H1 (cell line): ENCODE results near the gene HMOX2. TPM values are rescaled to one million over a fixed set of nuclear protein-coding genes. Genes with fewer than 3 reads are reported as not detected.

Experiments used
- CTCF ChIA-PET: fragments of 300-600 bp; sonication (Branson Sonifier 250); formaldehyde crosslinking; loops from one replicate; lab custom pipeline; 2021; ENCODE audit not compliant: partially characterized antibody; lab: Charles Lee
- POLR2A ChIA-PET: fragments of 300-600 bp; sonication (Branson Sonifier 250); formaldehyde crosslinking; loops from one replicate; lab custom pipeline; 2021; ENCODE audit warnings: inconsistent platforms; ENCODE audit not compliant: partially characterized antibody; lab: Charles Lee
- DNase-seq, 2 experiments: peaks; one replicate each; pipeline versions ENCODE4 v3.0.0 to v3.0.0-alpha.2; 2010 to 2022; ENCODE audit warnings: low spot score in 2 of 2, low read depth in 1 of 2, mixed read lengths in 1 of 2
- FAIRE-seq: peaks from 2 replicates; lab custom pipeline; 2011; peaks lifted over from hg19 to GRCh38; lab: Jason Lieb, UNC
- H2AFZ ChIP-seq: 2 replicates; pipeline ENCODE4 v1.8.1; 2012; ENCODE audit warnings: low read length, inconsistent platforms
- H2AK5ac ChIP-seq: 2 replicates; pipeline ENCODE4 v1.6.1; 2013; ENCODE audit warnings: low read depth, low read length
- H2BK120ac ChIP-seq: replicated peaks from 2 replicates; pipeline ENCODE3; 2013; ENCODE audit warnings: low read depth, low read length, inconsistent platforms
- H2BK12ac ChIP-seq: 2 replicates; pipeline ENCODE4 v1.6.1; 2013; ENCODE audit warnings: low read depth, low read length
- H2BK15ac ChIP-seq: 2 replicates; pipeline ENCODE4 v1.6.1; 2013; ENCODE audit warnings: low read length
- H2BK20ac ChIP-seq: 2 replicates; pipeline ENCODE4 v1.6.1; 2013; ENCODE audit warnings: low read length
- H2BK5ac ChIP-seq: 2 replicates; pipeline ENCODE4 v1.6.1; 2013; ENCODE audit warnings: low read depth, low read length
- H3K14ac ChIP-seq: 2 replicates; pipeline ENCODE4 v1.6.1; 2013; ENCODE audit warnings: inconsistent platforms; ENCODE audit not compliant: insufficient read length
- H3K18ac ChIP-seq: 2 replicates; pipeline ENCODE4 v1.6.1; 2013; ENCODE audit warnings: low read length; ENCODE audit errors: extremely low read depth
- H3K23ac ChIP-seq: 2 replicates; pipeline ENCODE4 v1.6.1; 2013; ENCODE audit warnings: inconsistent platforms; ENCODE audit not compliant: insufficient read length
- H3K23me2 ChIP-seq: 2 replicates; pipeline ENCODE4 v1.6.1; 2013; ENCODE audit warnings: low read depth, low read length
- H3K27ac ChIP-seq: 2 replicates; pipeline ENCODE4 v1.6.1; 2011; ENCODE audit warnings: low read depth, low read length, inconsistent platforms
- H3K27me3 ChIP-seq, 4 experiments: replicated peaks in 1 of 4; 1 replicate in 1 of 4; 2 replicates in 3 of 4; pipeline versions ENCODE4 v1.6.1 to v1.8.1; 2011 to 2013; ENCODE audit warnings: low read length in 3 of 4, mild to moderate bottlenecking in 3 of 4, inconsistent platforms in 2 of 4, mixed read lengths in 2 of 4, moderate library complexity in 1 of 4; ENCODE audit not compliant: control insufficient read depth in 3 of 4, insufficient read depth in 3 of 4; ENCODE audit errors: extremely low read depth in 1 of 4
- H3K36me3 ChIP-seq, 4 experiments: 2 replicates each; pipeline versions ENCODE4 v1.6.1 to v1.8.1; 2011 to 2013; ENCODE audit warnings: mild to moderate bottlenecking in 4 of 4, low read length in 3 of 4, moderate library complexity in 2 of 4, control low read depth in 1 of 4, inconsistent platforms in 1 of 4; ENCODE audit not compliant: insufficient read depth in 4 of 4, control insufficient read depth in 2 of 4
- H3K4ac ChIP-seq: replicated peaks from 2 replicates; pipeline ENCODE3; 2013; ENCODE audit warnings: low read length, low read depth, mixed read lengths, inconsistent platforms; ENCODE audit not compliant: insufficient read length
- H3K4me1 ChIP-seq, 4 experiments: replicated peaks in 1 of 4; 1 replicate in 1 of 4; 2 replicates in 3 of 4; pipeline versions ENCODE4 v1.6.1 to v1.8.1; 2011 to 2013; ENCODE audit warnings: low read length in 3 of 4, inconsistent platforms in 2 of 4, mixed read lengths in 1 of 4; ENCODE audit not compliant: insufficient read depth in 4 of 4, control insufficient read depth in 3 of 4
- H3K4me2 ChIP-seq, 2 experiments: 2 replicates each; pipeline versions ENCODE4 v1.6.1 to v1.8.1; 2011 to 2013; ENCODE audit warnings: low read depth in 2 of 2, low read length in 2 of 2, control low read depth in 1 of 2, inconsistent platforms in 1 of 2, mild to moderate bottlenecking in 1 of 2; ENCODE audit not compliant: insufficient read depth in 1 of 2
- H3K4me3 ChIP-seq, 4 experiments: fragments of 200-600, 300-600 bp in 1 of 4; sonication (generic), shearing (Covaris generic), sonication (Bioruptor Twin) in 1 of 4; 2 replicates each; pipeline versions ENCODE4 v1.5.1 to v1.8.1; 2011 to 2016; ENCODE audit warnings: low read length in 4 of 4, low read depth in 3 of 4, control low read depth in 2 of 4, inconsistent platforms in 2 of 4, mild to moderate bottlenecking in 2 of 4, mixed read lengths in 1 of 4, moderate library complexity in 1 of 4; ENCODE audit not compliant: insufficient read depth in 2 of 4; ENCODE audit errors: extremely low read depth in 1 of 4
- H3K56ac ChIP-seq: replicated peaks from 2 replicates; pipeline ENCODE3; 2013; ENCODE audit warnings: low read depth, mild to moderate bottlenecking, mixed read lengths, low read length, inconsistent platforms; ENCODE audit not compliant: insufficient read length
- H3K79me1 ChIP-seq: 2 replicates; pipeline ENCODE4 v1.6.1; 2013; ENCODE audit warnings: low read depth, low read length, control low read depth
- H3K79me2 ChIP-seq, 2 experiments: 2 replicates each; pipeline versions ENCODE4 v1.6.1 to v1.8.1; 2012 to 2013; ENCODE audit warnings: low read length in 2 of 2, mild to moderate bottlenecking in 2 of 2, inconsistent platforms in 1 of 2; ENCODE audit not compliant: insufficient read depth in 2 of 2, control insufficient read depth in 1 of 2
- H3K9ac ChIP-seq, 4 experiments: replicated peaks in 1 of 4; 1 replicate in 1 of 4; 2 replicates in 3 of 4; pipeline versions ENCODE4 v1.6.1 to v1.8.1; 2011 to 2013; ENCODE audit warnings: low read depth in 3 of 4, low read length in 3 of 4, control low read depth in 2 of 4, mild to moderate bottlenecking in 2 of 4, moderate library complexity in 2 of 4, inconsistent platforms in 1 of 4; ENCODE audit errors: extremely low read depth in 1 of 4
- H3K9me3 ChIP-seq, 2 experiments: 2 replicates each; pipeline versions ENCODE4 v1.6.1 to v1.8.1; 2012 to 2013; ENCODE audit warnings: mild to moderate bottlenecking in 2 of 2, moderate library complexity in 2 of 2, control low read depth in 1 of 2, inconsistent platforms in 1 of 2, low read depth in 1 of 2, low read length in 1 of 2, mixed read lengths in 1 of 2; ENCODE audit not compliant: insufficient read depth in 2 of 2
- H4K20me1 ChIP-seq, 2 experiments: replicated peaks in 1 of 2; 2 replicates each; pipeline versions ENCODE3 to v1.8.1; 2011 to 2013; ENCODE audit warnings: inconsistent platforms in 2 of 2, low read length in 2 of 2, mild to moderate bottlenecking in 1 of 2; ENCODE audit not compliant: insufficient read depth in 2 of 2, control insufficient read depth in 1 of 2
- H4K5ac ChIP-seq: 2 replicates; pipeline ENCODE4 v1.6.1; 2013; ENCODE audit warnings: low read length, low read depth, mixed read lengths, inconsistent platforms; ENCODE audit not compliant: insufficient read length
- H4K8ac ChIP-seq: 2 replicates; pipeline ENCODE4 v1.8.0; 2013; ENCODE audit warnings: mild to moderate bottlenecking, moderate library complexity, low read length, inconsistent platforms; ENCODE audit not compliant: insufficient read depth; ENCODE audit errors: extremely low read depth
- H4K91ac ChIP-seq: replicated peaks from 2 replicates; pipeline ENCODE3; 2013; ENCODE audit warnings: low read length, mixed read lengths, inconsistent platforms; ENCODE audit not compliant: insufficient read length
- FOSL1 ChIP-seq: IDR thresholded peaks from 2 replicates; pipeline ENCODE4 v1.6.1; 2011; ENCODE audit warnings: mild to moderate bottlenecking, low read depth, low read length, moderate library complexity; ENCODE audit not compliant: insufficient read depth
- GABPA ChIP-seq: IDR thresholded peaks from 2 replicates; pipeline ENCODE4 v1.6.1; 2011; ENCODE audit warnings: mild to moderate bottlenecking, low read length, moderate library complexity, borderline replicate concordance; ENCODE audit not compliant: insufficient read depth
- POLR2A ChIP-seq, 2 experiments: IDR thresholded peaks; 1 replicate in 1 of 2; 2 replicates in 1 of 2; pipeline ENCODE4 v1.6.1; 2011; ENCODE audit warnings: low read depth in 2 of 2, low read length in 2 of 2, mild to moderate bottlenecking in 2 of 2; ENCODE audit errors: control extremely low read depth in 1 of 2
- RAD21 ChIP-seq, 2 experiments: IDR thresholded peaks in 1 of 2; conservative IDR thresholded peaks in 1 of 2; 2 replicates each; pipeline ENCODE4 v1.6.1; 2011; ENCODE audit warnings: low read depth in 2 of 2, low read length in 2 of 2, improper control_type of control experiment in 1 of 2, inconsistent platforms in 1 of 2, mild to moderate bottlenecking in 1 of 2, moderate library complexity in 1 of 2
- SIX5 ChIP-seq: IDR thresholded peaks from 2 replicates; pipeline ENCODE4 v1.6.1; 2011; ENCODE audit warnings: mild to moderate bottlenecking, low read depth, low read length
- TCF12 ChIP-seq: IDR thresholded peaks from 2 replicates; pipeline ENCODE4 v1.6.1; 2011; ENCODE audit warnings: low read depth, mild to moderate bottlenecking, low read length
- WGBS, 2 experiments: shearing (Covaris generic) in 1 of 2; methylation state at CpG; one replicate each; pipeline versions ENCODE4 v1.1.6 to v1.1.7; 2013 to 2015; ENCODE audit warnings: low lambda C conversion rate in 2 of 2, mixed read lengths in 2 of 2, inconsistent platforms in 1 of 2, low coverage in 1 of 2, missing lambda C conversion rate in 1 of 2; ENCODE audit not compliant: insufficient replicate concordance in 2 of 2, insufficient coverage in 1 of 2, insufficient read length in 1 of 2; ENCODE audit errors: extremely low coverage in 1 of 2, missing lambda C conversion rate in 1 of 2; 5-methylcytosine and 5-hydroxymethylcytosine counted together
- polyA plus RNA-seq, 7 experiments: library from polyadenylated mRNA; depleted of rRNA in 3 of 7; stranded (reverse) in 5 of 7; unstranded in 2 of 7; fragments of >200 nt in 5 of 7; fragments of 200-250 nt in 2 of 7; gene quantifications; 1 replicate in 5 of 7; 2 replicates in 1 of 7; 4 replicates in 1 of 7; pipeline versions ENCODE4 v1.2.1 to v1.2.3, GENCODE V29; 2011 to 2013; ENCODE audit warnings: missing spikeins in 2 of 7, mixed read lengths in 2 of 7
- total RNA-seq: library from RNA; stranded (reverse); fragmentation: NEBNext Ultra II Directional; extraction: Animal tissue kit (Norgen Biotek cat#: 25700); gene quantifications from 2 replicates; pipeline ENCODE4 v1.2.1, GENCODE V29; 2021

Gene HMOX2
- total and polyA plus RNA-seq, 2 of the 8 experiments (the other 6 are each of a cell fraction or from before 2014, with no cell fraction given), result 36.5 to 48.4 TPM

GRCh38 chr16:4520913-4521312 lies 44.7 kb downstream of the HMOX2 start:
- Histone ChIP-seq H3K4me2 (no peak overlapping the region), H3K9me3 (no peaks in the 10 kb centered on the region), H2AFZ (no peak overlapping the region), H3K36me3 (no peaks in the 10 kb centered on the region), H4K91ac (no peak overlapping the region), H3K27ac (no peak overlapping the region), H3K56ac (no peak overlapping the region), H3K4ac (no peak overlapping the region), H3K23ac (no peak overlapping the region), H3K23me2 (no peaks in the 10 kb centered on the region), H3K79me2 (peaks cover 3 to 6% of the 10 kb centered on the region in 2 experiments; a peak in 1 of 4 replicates), H3K14ac (no peak overlapping the region), H3K18ac (no peak overlapping the region), H4K8ac (no peak overlapping the region), H4K5ac (no peak overlapping the region), H3K9ac (no peak overlapping the region), H2BK20ac (no peak overlapping the region), H3K27me3 (no peaks in the 10 kb centered on the region), H2BK5ac (0 out of 2 replicates have a peak overlapping the region, but pooled peaks have one; percentile 6), H4K20me1 (peaks cover 4 to 13% of the 10 kb centered on the region in 2 experiments), H2BK15ac (no peak overlapping the region), H3K4me1 (peaks cover 0 to 19% (median 16%) of the 10 kb centered on the region in 4 experiments; a peak in 6 of 7 replicates), H2AK5ac (no peak overlapping the region), H3K4me3 (no peak overlapping the region), H2BK120ac (no peak overlapping the region), H3K79me1 (peaks cover 5% of the 10 kb centered on the region), H2BK12ac (no peak overlapping the region; the same call in 1 of the 2 replicates)
- WGBS, 2 experiments, result 89% methylated on average over 7 of the region's 7 CpGs; no CpG with 5 or more reads in 1 of the 2 experiments
- POLR2A ChIA-PET, result interaction anchor here (0.9 kb wide), 1 partner anchor 15 kb away, joined by 4 read pairs; no protein-coding TSS in a partner anchor
- DNase-seq (no peak), FAIRE-seq (no peak)
- TF ChIP-seq FOSL1 (no peak), RAD21 (IDR thresholded peaks at IDR 0.05 in 1 of 2, conservative IDR thresholded peaks at IDR 0.05 in 1 of 2; ENCODE audit: low read depth in 2 of 2, low read length in 2 of 2) (no peak), POLR2A (IDR thresholded peaks at IDR 0.05; ENCODE audit: control extremely low read depth in 1 of 2, low read depth in 2 of 2, low read length in 2 of 2) (no peak), TCF12 (no peak), GABPA (no peak), SIX5 (no peak)
- CTCF ChIA-PET, result interaction anchor here (0.9 to 35.4 kb wide), 7 partner anchors 12 to 143 kb away, joined by 3 to 968 read pairs (median 5); partner anchors contain the start of genes C16orf96 and CDIP1
